PC-3 (cell line): Measurements from ENCODE around the gene LSR.

ENCODE experiments used
- EZH2phosphoT487 ChIP-seq: fragments of 300-600 bp; sonication (generic); IDR thresholded peaks from 2 replicates; pipeline ENCODE4 v1.6.1; 2018; ENCODE audit warnings: mild to moderate bottlenecking, antibody characterized with exemption, low read length, borderline replicate concordance
- TF ChIP-seq, protein P1 (sequence below): fragments of 300-600 bp; sonication (generic); conservative IDR thresholded peaks from 2 replicates; pipeline ENCODE4 v1.5.1; 2017; ENCODE audit warnings: antibody characterized with exemption, low read depth, mild to moderate bottlenecking, low read length

DNA sequence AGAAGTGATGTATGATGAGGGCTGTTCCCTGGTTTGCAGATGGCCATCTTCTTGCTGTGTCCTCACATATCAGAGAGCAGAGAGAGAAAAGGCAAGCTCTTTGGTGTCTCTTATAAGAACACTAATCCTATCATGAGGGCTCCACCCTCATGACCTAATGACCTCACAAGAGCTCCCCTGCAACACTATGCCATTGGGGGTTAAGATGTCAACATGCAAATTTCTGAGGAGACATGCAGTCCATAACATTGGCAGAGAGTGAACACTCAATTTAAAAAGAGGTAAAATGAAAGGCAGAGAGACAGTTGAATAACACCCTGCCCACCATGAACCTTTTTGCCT lies 31.2 kb upstream of the LSR start:
- TF ChIP-seq, protein P1, sequence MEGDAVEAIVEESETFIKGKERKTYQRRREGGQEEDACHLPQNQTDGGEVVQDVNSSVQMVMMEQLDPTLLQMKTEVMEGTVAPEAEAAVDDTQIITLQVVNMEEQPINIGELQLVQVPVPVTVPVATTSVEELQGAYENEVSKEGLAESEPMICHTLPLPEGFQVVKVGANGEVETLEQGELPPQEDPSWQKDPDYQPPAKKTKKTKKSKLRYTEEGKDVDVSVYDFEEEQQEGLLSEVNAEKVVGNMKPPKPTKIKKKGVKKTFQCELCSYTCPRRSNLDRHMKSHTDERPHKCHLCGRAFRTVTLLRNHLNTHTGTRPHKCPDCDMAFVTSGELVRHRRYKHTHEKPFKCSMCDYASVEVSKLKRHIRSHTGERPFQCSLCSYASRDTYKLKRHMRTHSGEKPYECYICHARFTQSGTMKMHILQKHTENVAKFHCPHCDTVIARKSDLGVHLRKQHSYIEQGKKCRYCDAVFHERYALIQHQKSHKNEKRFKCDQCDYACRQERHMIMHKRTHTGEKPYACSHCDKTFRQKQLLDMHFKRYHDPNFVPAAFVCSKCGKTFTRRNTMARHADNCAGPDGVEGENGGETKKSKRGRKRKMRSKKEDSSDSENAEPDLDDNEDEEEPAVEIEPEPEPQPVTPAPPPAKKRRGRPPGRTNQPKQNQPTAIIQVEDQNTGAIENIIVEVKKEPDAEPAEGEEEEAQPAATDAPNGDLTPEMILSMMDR = no peak
- TF ChIP-seq EZH2phosphoT487 = no peak
